Erythroblast (primary cell): ENCODE results near the gene BUB3.

Experiments
- GATA1 ChIP-seq: IDR thresholded peaks from 2 replicates; pipeline ENCODE4 v1.6.1; 2011; ENCODE audit warnings: low read depth, mild to moderate bottlenecking, control low read depth, low read length, moderate library complexity
- POLR2A ChIP-seq: IDR thresholded peaks from 2 replicates; pipeline ENCODE4 v1.6.1; 2011; ENCODE audit warnings: mild to moderate bottlenecking, low read length

GRCh38 chr10:123140983-123141390 lies 13.2 kb upstream of the BUB3 start:
- no peak for TF ChIP-seq POLR2A
- TF ChIP-seq GATA1: no peak
